Measurements from ENCODE around the gene TRAPPC1. TPM values are rescaled to one million over a fixed set of nuclear protein-coding genes. Genes with fewer than 3 reads are reported as not detected.

The TRAPPC1 gene
- total RNA-seq, 1 donor from 2014 or later: 184 TPM

GRCh38 chr17:7947651-7948050 lies 15.9 kb upstream of the TRAPPC1 start:
- no peak overlapping the region for H3K4me3 Mint-ChIP-seq (ENCODE audit: unreplicated experiment)
- no peak overlapping the region for H3K27ac Mint-ChIP-seq (ENCODE audit: unreplicated experiment)
- Histone ChIP-seq H3K27me3 (ENCODE audit: insufficient read depth, low read length) (no peaks in the 10 kb centered on the region), H3K36me3 (ENCODE audit: insufficient read depth, low read length) (peaks cover 45% of the 10 kb centered on the region), H2AFZ (ENCODE audit: low read depth, low read length) (no peak overlapping the region), H3K9ac (ENCODE audit: low read length) (no peak overlapping the region), H3K27ac (ENCODE audit: low read depth, low read length) (no peak overlapping the region), H3K4me2 (ENCODE audit: low read length) (no peak overlapping the region), H3K4me3 (ENCODE audit: insufficient read depth, low read depth, low read length) (no peak overlapping the region), H4K20me1 (ENCODE audit: insufficient read depth, low read length) (no peaks in the 10 kb centered on the region), H3K79me2 (ENCODE audit: insufficient read depth, low read length) (no peaks in the 10 kb centered on the region), H3K4me1 (ENCODE audit: insufficient read depth, low read length) (no peaks in the 10 kb centered on the region), H3K9me3 (ENCODE audit: insufficient read depth, low read depth, low read length) (no peaks in the 10 kb centered on the region)
- DNase-seq (ENCODE audit: low read depth): no peak
- peaks cover 2% of the 10 kb centered on the region for H3K9me3 Mint-ChIP-seq (ENCODE audit: unreplicated experiment)
- TF ChIP-seq CTCF (IDR thresholded peaks at IDR 0.05; ENCODE audit: insufficient read depth, low read depth, low read length) (no peak), EZH2 (IDR thresholded peaks at IDR 0.05; ENCODE audit: insufficient read depth, low read length) (no peak)
- H3K4me1 Mint-ChIP-seq (ENCODE audit: low read depth, unreplicated experiment): peaks cover 6% of the 10 kb centered on the region
- H3K27me3 Mint-ChIP-seq (ENCODE audit: low read depth, unreplicated experiment): no peaks in the 10 kb centered on the region
- FAIRE-seq: no peak
- peaks cover 31% of the 10 kb centered on the region for H3K36me3 Mint-ChIP-seq (ENCODE audit: low read depth, unreplicated experiment)

GRCh38 chr17:7946441-7946840 lies 14.7 kb upstream of the TRAPPC1 start:
- Mint-ChIP-seq H3K4me3 (ENCODE audit: unreplicated experiment) (no peak overlapping the region), H3K27ac (ENCODE audit: unreplicated experiment) (no peak overlapping the region), H3K4me1 (ENCODE audit: low read depth, unreplicated experiment) (peaks cover 6% of the 10 kb centered on the region), H3K9me3 (ENCODE audit: unreplicated experiment) (peaks cover 2% of the 10 kb centered on the region), H3K36me3 (ENCODE audit: low read depth, unreplicated experiment) (peaks cover 31% of the 10 kb centered on the region), H3K27me3 (ENCODE audit: low read depth, unreplicated experiment) (no peaks in the 10 kb centered on the region)
- Histone ChIP-seq H2AFZ (ENCODE audit: low read depth, low read length) (no peak overlapping the region), H3K4me2 (ENCODE audit: low read length) (no peak overlapping the region), H3K27ac (ENCODE audit: low read depth, low read length) (no peak overlapping the region), H3K4me1 (ENCODE audit: insufficient read depth, low read length) (no peaks in the 10 kb centered on the region), H3K9me3 (ENCODE audit: insufficient read depth, low read depth, low read length) (no peaks in the 10 kb centered on the region), H3K27me3 (ENCODE audit: insufficient read depth, low read length) (no peaks in the 10 kb centered on the region), H3K9ac (ENCODE audit: low read length) (no peak overlapping the region), H3K36me3 (ENCODE audit: insufficient read depth, low read length) (peaks cover 45% of the 10 kb centered on the region), H3K79me2 (ENCODE audit: insufficient read depth, low read length) (no peaks in the 10 kb centered on the region), H3K4me3 (ENCODE audit: insufficient read depth, low read depth, low read length) (no peak overlapping the region), H4K20me1 (ENCODE audit: insufficient read depth, low read length) (no peaks in the 10 kb centered on the region)
- TF ChIP-seq CTCF (IDR thresholded peaks at IDR 0.05; ENCODE audit: insufficient read depth, low read depth, low read length): no peak
- no peak for TF ChIP-seq EZH2 (IDR thresholded peaks at IDR 0.05; ENCODE audit: insufficient read depth, low read length)
- no peak for DNase-seq (ENCODE audit: low read depth)
- FAIRE-seq: no peak

GRCh38 chr17:7945651-7946050 lies 13.9 kb upstream of the TRAPPC1 start:
- peaks cover 34% of the 10 kb centered on the region for H3K36me3 Mint-ChIP-seq (ENCODE audit: low read depth, unreplicated experiment)

More at GRCh38 chr17:7945651-7946050, 13.9 kb upstream of the TRAPPC1 start:
- H3K9me3 Mint-ChIP-seq (ENCODE audit: unreplicated experiment): peaks cover 2% of the 10 kb centered on the region
- no peaks in the 10 kb centered on the region for H3K27me3 Mint-ChIP-seq (ENCODE audit: low read depth, unreplicated experiment)
- Histone ChIP-seq H2AFZ (ENCODE audit: low read depth, low read length) (no peak overlapping the region), H3K79me2 (ENCODE audit: insufficient read depth, low read length) (no peaks in the 10 kb centered on the region), H3K4me3 (ENCODE audit: insufficient read depth, low read depth, low read length) (no peak overlapping the region), H3K27me3 (ENCODE audit: insufficient read depth, low read length) (no peaks in the 10 kb centered on the region), H4K20me1 (ENCODE audit: insufficient read depth, low read length) (no peaks in the 10 kb centered on the region), H3K9me3 (ENCODE audit: insufficient read depth, low read depth, low read length) (no peaks in the 10 kb centered on the region), H3K4me2 (ENCODE audit: low read length) (no peak overlapping the region), H3K27ac (ENCODE audit: low read depth, low read length) (no peak overlapping the region), H3K9ac (ENCODE audit: low read length) (no peak overlapping the region), H3K36me3 (ENCODE audit: insufficient read depth, low read length) (peaks cover 51% of the 10 kb centered on the region), H3K4me1 (ENCODE audit: insufficient read depth, low read length) (no peaks in the 10 kb centered on the region)
- FAIRE-seq (no peak), DNase-seq (ENCODE audit: low read depth) (no peak)
- H3K4me3 Mint-ChIP-seq (ENCODE audit: unreplicated experiment): no peak overlapping the region
- peaks cover 6% of the 10 kb centered on the region for H3K4me1 Mint-ChIP-seq (ENCODE audit: low read depth, unreplicated experiment)
- H3K27ac Mint-ChIP-seq (ENCODE audit: unreplicated experiment): no peak overlapping the region
- TF ChIP-seq CTCF (IDR thresholded peaks at IDR 0.05; ENCODE audit: insufficient read depth, low read depth, low read length) (no peak), EZH2 (IDR thresholded peaks at IDR 0.05; ENCODE audit: insufficient read depth, low read length) (no peak)

Measured in astrocyte (in vitro differentiated cells and primary cell).